NT2/D1 (cell line): ENCODE data around the gene KAZN.

Experiments used
- DNase-seq: peaks from one replicate; pipeline ENCODE4 v3.0.0-alpha.2; 2011; ENCODE audit warnings: low read depth, low spot score
- H3K27me3 ChIP-seq: 2 replicates; pipeline ENCODE4 v1.6.0; 2011; ENCODE audit warnings: mild to moderate bottlenecking; ENCODE audit not compliant: insufficient read length, insufficient read depth
- H3K36me3 ChIP-seq: 2 replicates; pipeline ENCODE4 v1.6.1; 2011; ENCODE audit warnings: mild to moderate bottlenecking, low read length, mixed read lengths; ENCODE audit not compliant: insufficient read depth, insufficient read length
- H3K4me1 ChIP-seq: 2 replicates; pipeline ENCODE4 v1.5.1; 2011; ENCODE audit not compliant: insufficient read depth, insufficient read length
- H3K4me3 ChIP-seq: 2 replicates; pipeline ENCODE4 v1.5.1; 2011; ENCODE audit warnings: low read depth; ENCODE audit not compliant: insufficient read length
- H3K9ac ChIP-seq: 2 replicates; pipeline ENCODE4 v1.6.0; 2011; ENCODE audit warnings: low read depth; ENCODE audit not compliant: insufficient read length
- H3K9me3 ChIP-seq: 2 replicates; pipeline ENCODE4 v1.5.1; 2011; ENCODE audit warnings: mild to moderate bottlenecking, low read length; ENCODE audit not compliant: insufficient read depth
- SUZ12 ChIP-seq: IDR thresholded peaks from 2 replicates; pipeline ENCODE4 v1.6.1; 2011; ENCODE audit not compliant: insufficient read length, insufficient read depth; ENCODE audit errors: extremely low read depth
- YY1 ChIP-seq: IDR thresholded peaks from 2 replicates; pipeline ENCODE4 v1.6.1; 2011; ENCODE audit not compliant: insufficient read length, insufficient read depth
- ZNF274 ChIP-seq: IDR thresholded peaks from 2 replicates; pipeline ENCODE4 v1.6.1; 2011; ENCODE audit warnings: mild to moderate bottlenecking, low read depth, low read length

Gene KAZN

GRCh38 chr1:14605945-14606344 lies 7.5 kb downstream of the KAZN start:
- Histone ChIP-seq H3K27me3 (no peaks in the 10 kb centered on the region), H3K4me3 (no peak overlapping the region), H3K9ac (no peak overlapping the region), H3K9me3 (no peaks in the 10 kb centered on the region), H3K4me1 (no peaks in the 10 kb centered on the region), H3K36me3 (peaks cover 22% of the 10 kb centered on the region)
- no peak for DNase-seq
- TF ChIP-seq YY1, result no peak
- TF ChIP-seq ZNF274, result no peak
- no peak for TF ChIP-seq SUZ12

GRCh38 chr1:14606632-14607031 lies 8.1 kb downstream of the KAZN start:
- no peak for DNase-seq
- TF ChIP-seq YY1 (no peak), SUZ12 (no peak), ZNF274 (no peak)

GRCh38 chr1:14607295-14607694 lies 8.8 kb downstream of the KAZN start:
- Histone ChIP-seq H3K36me3 (peaks cover 22% of the 10 kb centered on the region), H3K4me1 (no peaks in the 10 kb centered on the region), H3K9ac (no peak overlapping the region), H3K9me3 (no peaks in the 10 kb centered on the region), H3K4me3 (no peak overlapping the region), H3K27me3 (no peaks in the 10 kb centered on the region)
- DNase-seq, result no peak
- no peak for TF ChIP-seq SUZ12
- no peak for TF ChIP-seq ZNF274
- TF ChIP-seq YY1, result no peak

More at GRCh38 chr1:14606632-14607031, 8.1 kb downstream of the KAZN start:
- H3K4me1 ChIP-seq, result no peaks in the 10 kb centered on the region
- H3K9me3 ChIP-seq, result no peaks in the 10 kb centered on the region
- peaks cover 22% of the 10 kb centered on the region for H3K36me3 ChIP-seq
- no peak overlapping the region for H3K4me3 ChIP-seq
- H3K9ac ChIP-seq, result no peak overlapping the region
- H3K27me3 ChIP-seq, result no peaks in the 10 kb centered on the region

GRCh38 chr1:14608308-14608707 lies 9.8 kb downstream of the KAZN start:
- DNase-seq, result no peak
- Histone ChIP-seq H3K4me1 (no peaks in the 10 kb centered on the region), H3K9me3 (no peaks in the 10 kb centered on the region), H3K36me3 (peaks cover 20% of the 10 kb centered on the region), H3K9ac (no peak overlapping the region), H3K27me3 (no peaks in the 10 kb centered on the region), H3K4me3 (no peak overlapping the region)
- TF ChIP-seq YY1 (no peak), SUZ12 (no peak)

- TF ChIP-seq SUZ12, result no peak
- no peak for TF ChIP-seq ZNF274
- no peak for TF ChIP-seq YY1
- H3K4me1 ChIP-seq, result no peaks in the 10 kb centered on the region
- H3K9ac ChIP-seq, result no peak overlapping the region
- H3K4me3 ChIP-seq, result no peak overlapping the region
- no peak for DNase-seq
- no peaks in the 10 kb centered on the region for H3K27me3 ChIP-seq
- no peaks in the 10 kb centered on the region for H3K9me3 ChIP-seq
- peaks cover 20% of the 10 kb centered on the region for H3K36me3 ChIP-seq
Observed at GRCh38 chr1:14610761-14611160, 12.3 kb downstream of the KAZN start.

- Histone ChIP-seq H3K4me3 (no peak overlapping the region), H3K9ac (no peak overlapping the region), H3K4me1 (no peaks in the 10 kb centered on the region), H3K36me3 (peaks cover 25% of the 10 kb centered on the region), H3K27me3 (no peaks in the 10 kb centered on the region), H3K9me3 (no peaks in the 10 kb centered on the region)
- DNase-seq, result no peak
- TF ChIP-seq SUZ12 (no peak), YY1 (no peak), ZNF274 (no peak)
Observed at GRCh38 chr1:14611792-14612191, 13.3 kb downstream of the KAZN start.

GRCh38 chr1:14612256-14612655 lies 13.8 kb downstream of the KAZN start:
- TF ChIP-seq ZNF274, result no peak
- TF ChIP-seq YY1, result no peak
- no peak for TF ChIP-seq SUZ12
- Histone ChIP-seq H3K36me3 (peaks cover 21% of the 10 kb centered on the region), H3K9me3 (no peaks in the 10 kb centered on the region), H3K9ac (no peak overlapping the region), H3K4me1 (no peaks in the 10 kb centered on the region), H3K4me3 (no peak overlapping the region), H3K27me3 (no peaks in the 10 kb centered on the region)
- DNase-seq, result no peak

- Histone ChIP-seq H3K4me3 (no peak overlapping the region), H3K9ac (no peak overlapping the region), H3K9me3 (no peaks in the 10 kb centered on the region), H3K36me3 (peaks cover 18% of the 10 kb centered on the region), H3K4me1 (no peaks in the 10 kb centered on the region), H3K27me3 (no peaks in the 10 kb centered on the region)
- DNase-seq, result no peak
- TF ChIP-seq ZNF274 (no peak), YY1 (no peak), SUZ12 (no peak)
Observed at GRCh38 chr1:14613926-14614325, 15.4 kb downstream of the KAZN start.
